NCI-H2081 treated with DMSO at 0.1 percent for 48 hours (cell line): ENCODE measurements around the gene SMIM1.
"Not testable (repeated sequence)": the region's sequence is repeated elsewhere in the genome, so short reads cannot be mapped to it uniquely, and the experiment has no call there.

Experiments
- DNase-seq: peaks from one replicate; lab custom pipeline; 2025; lab: John Stamatoyannopoulos, UW

The SMIM1 gene

GRCh38 chr1:3796215-3797061 is 23.9 kb downstream of the SMIM1 start, which contains the start of gene LRRC47:
LRRC47 (minus strand) TSS chr1:3796498; CDS start chr1:3796476, 22 bp downstream.
- DNase-seq = peak; percentile 51

- no peak for DNase-seq
Observed at GRCh38 chr1:3799976-3800685, 27.6 kb downstream of the SMIM1 start.

- DNase-seq = not testable (repeated sequence)
Observed at GRCh38 chr1:3800795-3801194, 28.2 kb downstream of the SMIM1 start.

GRCh38 chr1:3803905-3804626 is 31.5 kb downstream of the SMIM1 start:
- no peak for DNase-seq

GRCh38 chr1:3804627-3804944 is 32.0 kb downstream of the SMIM1 start:
- DNase-seq = not testable (repeated sequence)

GRCh38 chr1:3805038-3805437 is 32.5 kb downstream of the SMIM1 start:
- no peak for DNase-seq

- DNase-seq = no peak
Observed at GRCh38 chr1:3807769-3808168, 35.2 kb downstream of the SMIM1 start.

GRCh38 chr1:3809680-3810079 is 37.1 kb downstream of the SMIM1 start:
- no peak for DNase-seq

GRCh38 chr1:3810149-3810761 is 37.7 kb downstream of the SMIM1 start:
- not testable (repeated sequence) for DNase-seq

GRCh38 chr1:3811595-3811911 is 39.0 kb downstream of the SMIM1 start:
- DNase-seq = no peak

GRCh38 chr1:3814065-3814464 is 41.5 kb downstream of the SMIM1 start:
- no peak for DNase-seq

GRCh38 chr1:3814771-3815561 is 42.4 kb downstream of the SMIM1 start:
- DNase-seq = no peak

GRCh38 chr1:3816331-3817137 is 44.0 kb downstream of the SMIM1 start:
- no peak for DNase-seq

GRCh38 chr1:3817138-3817740 is 44.7 kb downstream of the SMIM1 start:
- DNase-seq = no peak

GRCh38 chr1:3817821-3818597 is 45.5 kb downstream of the SMIM1 start:
- no peak for DNase-seq

GRCh38 chr1:3819771-3820200 is 47.2 kb downstream of the SMIM1 start:
- DNase-seq = no peak

GRCh38 chr1:3820316-3820715 is 47.8 kb downstream of the SMIM1 start:
- no peak for DNase-seq

GRCh38 chr1:3821004-3821403 is 48.5 kb downstream of the SMIM1 start:
- no peak for DNase-seq

GRCh38 chr1:3821447-3821846 is 48.9 kb downstream of the SMIM1 start:
- no peak for DNase-seq
